GM18907 (cell line): ENCODE measurements around the gene C10orf120.

Experiments
- ATAC-seq: cut with Tn5 transposase; IDR thresholded peaks from one replicate; pipeline ENCODE4 v1.9.1; 2021; ENCODE audit warnings: mild to moderate bottlenecking, moderate library complexity; ENCODE audit not compliant: unreplicated experiment

C10orf120 gene

DNA sequence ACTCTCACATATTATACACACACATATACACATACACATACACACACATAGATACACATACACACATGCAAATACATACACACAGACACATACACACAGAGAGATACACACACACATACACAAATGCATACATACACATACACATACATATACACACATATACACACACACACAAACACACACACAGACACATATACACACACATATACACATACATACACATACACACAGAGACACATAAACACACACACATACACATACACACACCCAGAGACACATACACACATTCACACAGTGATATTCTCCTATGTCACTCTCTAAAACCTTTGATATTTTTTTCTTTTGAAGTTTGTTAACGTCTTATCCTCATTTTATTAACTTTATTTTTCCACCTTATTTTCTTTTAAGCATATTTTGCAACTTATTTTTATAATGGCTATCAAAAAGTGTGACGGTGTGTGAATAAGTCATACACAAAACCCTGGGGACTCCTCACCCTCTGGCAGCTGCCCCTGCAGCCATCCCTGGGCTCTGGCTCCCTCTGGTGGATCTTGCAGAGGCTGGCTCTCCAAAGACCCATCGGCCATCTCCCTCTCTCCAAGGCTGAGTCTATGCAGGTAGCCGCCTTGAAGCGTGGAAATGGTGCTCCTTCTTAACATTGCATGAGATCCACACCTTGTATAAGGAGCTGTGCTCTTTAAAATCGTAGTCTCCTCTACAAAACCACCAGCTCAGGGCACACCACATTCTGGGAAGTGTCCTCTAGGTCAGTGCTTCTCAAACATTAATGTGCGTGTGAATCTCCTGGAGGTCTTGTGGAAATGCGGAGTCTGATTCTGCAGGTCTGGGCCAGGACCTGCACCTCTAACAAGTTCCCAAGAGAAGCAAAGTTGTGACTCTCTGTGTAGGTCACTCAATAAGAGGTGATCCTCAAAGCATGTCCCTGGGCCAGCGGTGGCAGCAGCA is 4.1 kb upstream of the C10orf120 start:
- peak; percentile 58 for ATAC-seq

DNA sequence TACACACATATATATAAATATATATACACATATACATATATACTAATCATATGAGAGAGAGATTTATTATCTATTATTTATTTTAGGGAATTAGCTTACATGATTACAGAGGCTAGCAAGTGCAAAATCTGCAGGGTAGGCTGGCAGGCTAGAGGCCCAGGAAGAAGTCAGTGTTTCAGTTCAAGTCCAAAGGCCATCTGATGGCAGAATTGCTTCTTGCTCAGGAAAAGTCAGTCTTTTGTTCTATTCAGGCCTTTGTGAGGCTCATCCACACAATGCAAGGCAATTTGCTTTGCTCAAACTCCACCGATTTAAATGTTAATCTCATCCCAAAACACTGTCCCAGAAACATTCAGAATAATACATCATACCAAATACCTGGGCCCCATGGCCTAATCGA is 2.6 kb upstream of the C10orf120 start:
- no peak for ATAC-seq

DNA sequence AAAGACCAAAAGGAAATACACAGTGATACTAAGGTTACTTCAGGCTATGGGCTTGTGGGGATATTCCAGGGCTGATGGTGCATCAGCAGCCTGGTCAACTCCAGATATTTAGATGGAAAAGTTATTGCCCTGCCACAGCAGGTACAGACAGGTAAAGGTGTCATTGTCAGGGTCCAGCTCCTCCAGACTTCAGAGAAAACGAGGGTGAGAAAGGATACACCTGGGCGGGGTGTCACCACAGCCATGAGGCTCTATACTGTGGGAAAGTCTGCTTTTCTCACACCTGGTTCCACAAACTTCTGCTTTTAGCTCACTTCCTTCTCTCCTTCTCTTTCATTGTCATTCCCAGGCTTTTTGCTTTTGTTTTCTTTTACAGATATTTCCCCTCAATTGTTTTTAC is 2.0 kb upstream of the C10orf120 start:
- ATAC-seq: no peak

DNA sequence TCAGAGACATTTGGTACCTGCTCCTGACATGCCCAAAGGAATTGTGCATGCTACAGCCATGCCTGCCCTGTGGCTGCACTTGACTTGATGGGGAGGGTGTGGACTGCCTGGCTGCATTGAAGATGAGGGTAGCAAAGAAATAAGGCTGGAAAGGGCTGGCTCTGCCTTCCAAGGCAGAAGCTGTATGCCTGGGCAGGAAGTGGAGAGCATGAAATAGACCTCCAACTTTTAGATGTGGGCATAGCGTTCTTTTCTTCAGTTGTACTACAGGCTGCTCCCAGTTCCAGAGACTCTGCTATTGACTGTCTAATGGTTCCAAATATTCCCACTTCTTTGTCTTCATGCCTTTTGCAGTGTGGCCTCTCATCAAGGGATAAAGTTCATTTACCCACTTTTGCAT is 3.0 kb downstream of the C10orf120 start:
- no peak for ATAC-seq

DNA sequence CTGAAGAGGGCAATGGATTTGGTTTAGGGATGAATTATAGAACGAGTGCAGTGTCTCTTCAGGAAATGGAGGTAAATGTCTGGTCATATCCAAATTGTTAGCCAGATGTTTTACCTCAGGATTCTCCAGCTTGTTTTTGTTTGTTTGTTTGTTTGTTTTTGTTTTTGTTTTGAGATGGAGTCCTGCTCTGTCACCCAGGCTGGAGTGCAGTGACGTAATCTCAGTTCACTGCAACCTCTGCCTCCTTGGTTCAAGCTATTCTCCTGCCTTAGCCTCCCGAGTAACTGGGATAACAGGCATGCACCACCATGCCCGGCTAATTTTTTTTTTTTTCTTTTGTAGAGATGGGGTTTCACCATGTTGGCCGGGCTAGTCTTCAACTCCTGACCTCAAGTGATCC is 6.9 kb downstream of the C10orf120 start:
- ATAC-seq: no peak

DNA sequence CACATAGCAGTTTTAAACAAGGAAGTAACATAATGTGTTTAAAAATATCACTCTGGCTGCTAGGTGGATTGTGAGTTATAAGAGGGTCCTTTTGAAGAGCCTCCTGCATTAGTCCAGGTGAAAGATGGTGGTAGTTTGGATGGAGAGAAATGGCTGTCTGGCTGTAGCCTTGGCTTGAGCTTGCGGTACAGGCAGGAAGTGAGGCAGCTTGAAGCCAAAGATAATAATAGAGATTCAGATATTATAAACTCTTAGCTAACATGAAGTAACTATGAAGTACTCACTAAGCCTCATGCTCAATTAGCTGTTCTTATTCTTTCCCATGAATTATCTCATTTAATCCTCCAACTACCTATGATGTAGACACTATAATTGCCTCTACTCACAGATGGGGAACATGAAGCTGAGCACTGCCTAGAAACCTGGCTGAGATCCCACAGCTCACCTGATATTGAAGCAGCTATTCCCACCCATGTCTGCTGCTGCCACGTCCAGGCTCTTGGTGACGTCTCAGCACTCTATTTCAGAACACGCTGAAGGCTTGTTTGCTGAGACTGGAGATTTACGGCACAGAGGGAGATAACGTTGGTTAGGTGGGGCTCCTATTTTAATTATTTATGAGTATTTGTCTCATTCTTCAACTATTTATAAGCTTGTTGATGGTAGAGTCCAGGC is 10.4 kb downstream of the C10orf120 start:
- ATAC-seq: no peak

DNA sequence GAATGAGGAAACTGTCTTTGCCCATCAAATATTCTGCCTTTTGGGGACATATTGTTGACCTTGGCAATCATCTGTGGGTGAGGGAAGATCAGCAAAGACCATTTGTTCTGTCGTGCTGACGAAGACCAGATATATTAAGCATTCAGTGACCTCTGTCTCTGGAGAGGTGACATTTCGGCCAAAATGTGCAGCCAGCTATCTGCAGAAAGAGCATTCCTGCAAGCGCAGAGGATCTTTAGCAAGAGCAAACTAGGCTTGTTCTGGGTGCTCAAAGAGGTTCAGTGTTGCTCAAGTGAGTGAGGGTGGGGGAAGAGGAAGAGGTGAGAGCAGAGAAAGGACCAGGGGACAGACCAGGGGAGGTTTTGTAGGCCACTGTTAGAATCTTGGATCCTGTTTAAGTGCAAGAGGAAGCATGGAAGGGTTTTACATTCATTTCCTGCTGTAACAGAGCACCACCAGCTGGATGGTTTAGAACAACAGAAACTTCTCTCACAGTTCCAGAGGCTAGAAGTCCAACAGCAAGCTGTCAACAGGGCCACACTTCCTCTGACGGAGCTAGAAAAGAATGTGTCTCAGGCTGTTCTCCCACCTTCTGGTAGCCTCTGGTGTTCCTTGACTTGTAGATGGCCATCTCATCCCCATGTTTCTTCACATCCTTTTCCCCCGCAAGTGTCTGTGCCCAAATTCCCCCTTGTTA is 11.2 kb downstream of the C10orf120 start:
- ATAC-seq: no peak

DNA sequence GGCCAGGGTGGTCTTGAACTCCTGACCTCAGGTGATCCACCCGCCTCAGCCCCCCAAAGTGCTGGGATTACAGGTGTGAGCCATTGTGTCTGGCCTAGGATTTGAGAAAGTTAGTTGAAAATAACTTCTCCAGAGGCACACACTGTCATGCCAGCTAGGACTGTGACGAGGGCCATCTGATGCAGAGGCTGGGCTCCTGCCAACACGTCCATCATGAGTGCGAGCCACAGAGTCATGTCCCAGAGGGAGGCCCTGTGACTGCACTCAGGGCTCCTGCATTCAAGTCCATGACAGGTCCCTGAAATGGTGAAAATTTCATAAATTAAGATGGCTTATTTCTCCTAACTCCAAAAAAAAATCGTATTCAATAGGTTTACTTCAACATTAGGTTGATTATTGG is 17.1 kb downstream of the C10orf120 start:
- no peak for ATAC-seq

DNA sequence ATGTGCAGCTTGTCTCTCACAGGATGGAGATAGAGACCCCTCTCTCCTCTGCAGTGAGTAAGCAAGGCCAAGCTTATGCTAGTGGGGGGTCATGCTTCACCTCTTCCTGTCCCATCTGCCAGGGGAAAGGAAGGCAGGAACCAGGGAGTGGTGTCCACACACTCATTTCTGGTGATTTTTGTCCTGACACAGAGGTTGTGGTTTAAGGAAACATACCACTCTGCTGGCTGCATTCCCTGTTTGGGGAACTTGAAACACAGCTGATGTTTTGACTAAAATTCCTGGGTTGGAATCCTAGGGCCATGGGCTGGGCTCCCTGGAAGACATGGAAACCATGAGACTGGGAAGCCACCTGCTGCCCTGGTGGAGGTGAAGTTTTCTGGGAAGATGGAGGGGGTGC is 21.4 kb downstream of the C10orf120 start:
- no peak for ATAC-seq

DNA sequence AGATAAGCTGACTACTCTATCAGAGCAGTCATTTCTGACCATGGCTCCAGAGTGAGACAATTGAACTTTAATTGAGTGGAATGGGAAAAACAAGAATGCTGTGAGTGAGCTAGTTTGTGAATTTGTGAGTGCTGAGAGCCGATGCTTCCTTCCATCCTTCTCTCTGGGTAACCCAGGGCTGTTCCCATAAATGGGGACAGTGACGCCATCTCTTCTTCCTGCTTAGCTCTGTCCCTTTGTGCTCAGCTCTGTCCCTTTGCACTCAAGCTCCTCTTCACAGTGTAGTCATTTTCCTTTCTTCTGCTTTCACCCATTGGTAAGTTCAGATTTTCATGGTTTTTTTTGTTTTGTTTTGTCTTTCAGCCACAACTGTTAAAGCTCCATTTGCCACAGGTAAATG is 24.4 kb downstream of the C10orf120 start:
- no peak for ATAC-seq

DNA sequence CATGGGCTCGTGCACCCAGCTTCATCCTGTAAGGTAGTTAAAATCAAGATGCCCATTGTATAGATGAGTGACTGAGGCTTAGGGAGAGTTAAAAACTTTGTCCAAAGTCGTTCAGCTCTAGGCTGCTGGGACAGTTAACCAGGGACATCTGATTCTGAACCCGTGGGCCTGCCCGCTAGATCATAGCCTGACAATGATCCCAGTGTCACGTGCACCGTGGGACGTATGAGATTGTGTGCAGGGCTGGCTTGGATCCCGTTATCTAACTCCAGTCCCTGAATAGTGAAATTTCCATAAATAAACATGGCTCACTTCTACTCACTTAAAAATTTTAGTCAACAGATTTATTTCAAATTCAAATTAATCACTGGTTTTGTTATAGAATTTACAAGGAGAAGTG is 24.9 kb downstream of the C10orf120 start:
- ATAC-seq: no peak

DNA sequence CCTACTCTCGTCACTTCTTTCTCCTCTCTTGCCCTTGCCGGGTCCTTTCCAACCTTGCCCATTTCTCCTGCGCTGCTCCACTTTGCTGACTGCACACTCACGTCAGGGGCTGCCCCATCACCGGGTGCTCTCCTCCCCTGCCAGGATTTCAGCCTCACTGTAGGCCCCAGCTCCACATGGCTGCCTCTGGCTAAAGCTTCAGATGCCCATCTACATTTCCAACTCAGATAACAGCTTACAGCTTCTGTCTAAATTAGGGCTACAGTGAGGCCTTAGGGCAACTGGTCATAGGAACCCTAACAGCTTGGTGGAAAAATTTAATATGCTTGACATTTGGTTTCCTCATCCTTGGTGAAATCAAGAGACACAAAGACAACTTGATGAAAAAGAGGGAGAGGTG is 25.9 kb downstream of the C10orf120 start:
- ATAC-seq: no peak

DNA sequence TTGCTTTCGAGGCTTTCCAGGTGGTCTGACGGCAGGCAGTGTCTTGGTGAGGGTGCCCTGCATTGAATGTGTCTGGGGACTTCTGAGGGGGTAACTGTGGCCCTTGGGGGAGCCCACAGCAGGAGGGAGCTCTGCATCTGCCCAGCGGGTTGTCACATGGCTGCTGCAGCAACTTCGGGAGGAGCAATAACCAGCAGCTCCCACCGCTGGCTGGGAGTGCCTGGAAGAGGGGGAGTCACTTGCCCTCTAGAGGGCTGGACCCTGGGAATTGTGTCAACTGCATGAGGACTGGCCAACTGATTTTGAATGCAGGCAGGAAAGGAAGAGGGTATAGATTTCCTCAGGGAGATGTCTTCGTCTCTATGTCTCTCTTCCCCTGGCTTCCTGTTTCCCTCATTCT is 26.4 kb downstream of the C10orf120 start:
- no peak for ATAC-seq

DNA sequence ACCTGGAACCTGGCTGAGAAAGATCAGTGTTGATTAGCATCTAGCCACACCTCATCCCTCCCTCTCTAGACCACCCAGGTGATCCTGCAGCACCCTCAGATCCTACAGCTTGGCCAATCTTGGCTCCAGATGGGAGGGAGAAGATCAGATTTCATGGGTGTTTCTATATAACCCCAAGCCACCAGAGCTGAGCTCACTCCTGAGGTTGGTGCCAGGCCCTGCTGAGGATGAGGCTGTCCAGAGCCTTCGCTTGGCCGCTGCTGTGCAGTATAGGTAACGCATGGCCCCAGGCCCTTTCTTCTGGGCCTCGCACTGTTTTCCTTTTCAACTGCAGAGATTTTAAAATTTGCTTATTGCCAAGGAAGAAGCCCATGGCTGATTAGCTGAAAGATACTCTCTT is 27.0 kb downstream of the C10orf120 start:
- no peak for ATAC-seq

DNA sequence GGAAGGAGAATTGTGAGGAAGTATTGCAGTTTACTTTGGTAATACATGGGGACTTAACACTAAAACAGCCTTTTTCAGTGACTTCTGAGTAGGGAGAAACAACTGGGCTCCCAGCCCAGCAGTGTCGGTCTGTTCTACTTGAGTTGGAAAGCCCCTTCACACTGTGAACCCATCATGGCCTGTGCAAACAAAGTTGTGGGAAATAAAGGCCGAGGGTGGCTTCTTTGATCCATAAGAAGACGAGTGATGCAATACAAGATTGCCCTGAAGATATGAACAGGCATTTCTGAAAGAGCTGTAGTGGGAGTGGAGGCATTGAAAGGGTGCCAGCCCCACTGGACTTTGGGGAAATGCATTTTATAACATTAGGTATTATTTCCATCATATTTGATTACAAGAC is 28.3 kb downstream of the C10orf120 start:
- no peak for ATAC-seq

DNA sequence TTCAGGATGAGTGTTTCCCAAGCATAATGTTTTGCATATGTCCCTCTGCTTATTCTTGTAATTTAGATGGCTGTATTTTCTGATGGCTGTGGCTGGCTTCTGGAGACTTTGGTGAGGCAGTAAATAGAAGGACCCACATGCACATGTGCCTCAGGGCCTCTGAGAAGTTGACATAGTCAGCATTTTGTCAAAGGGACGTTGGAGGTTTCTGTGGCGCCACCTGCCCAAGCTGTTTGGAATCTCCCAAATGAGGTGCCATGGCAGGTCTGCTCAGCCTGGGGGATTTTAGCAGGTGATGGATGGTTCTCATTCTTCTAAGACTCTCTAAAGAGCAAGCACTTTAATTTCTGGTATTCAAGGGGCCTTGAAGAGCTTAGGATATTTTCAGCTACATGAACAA is 29.8 kb downstream of the C10orf120 start:
- ATAC-seq: no peak

DNA sequence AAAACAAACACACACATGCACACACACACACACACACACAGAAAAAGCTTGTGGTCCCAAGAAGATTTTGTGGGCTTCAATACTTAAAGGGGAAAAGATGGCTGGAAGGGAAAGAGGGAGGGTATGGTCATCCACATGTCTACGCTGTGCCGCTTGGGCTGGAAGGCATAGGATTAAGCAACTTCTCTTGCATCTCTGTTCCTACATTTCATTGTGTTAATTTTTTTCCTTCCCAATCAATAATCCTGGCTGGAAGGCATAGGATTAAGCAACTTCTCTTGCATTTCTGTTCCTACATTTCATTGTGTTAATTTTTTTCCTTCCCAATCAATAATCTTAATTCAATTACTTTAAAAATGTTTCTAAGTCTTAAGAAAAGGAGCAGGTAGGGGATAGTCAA is 30.6 kb downstream of the C10orf120 start:
- no peak for ATAC-seq

DNA sequence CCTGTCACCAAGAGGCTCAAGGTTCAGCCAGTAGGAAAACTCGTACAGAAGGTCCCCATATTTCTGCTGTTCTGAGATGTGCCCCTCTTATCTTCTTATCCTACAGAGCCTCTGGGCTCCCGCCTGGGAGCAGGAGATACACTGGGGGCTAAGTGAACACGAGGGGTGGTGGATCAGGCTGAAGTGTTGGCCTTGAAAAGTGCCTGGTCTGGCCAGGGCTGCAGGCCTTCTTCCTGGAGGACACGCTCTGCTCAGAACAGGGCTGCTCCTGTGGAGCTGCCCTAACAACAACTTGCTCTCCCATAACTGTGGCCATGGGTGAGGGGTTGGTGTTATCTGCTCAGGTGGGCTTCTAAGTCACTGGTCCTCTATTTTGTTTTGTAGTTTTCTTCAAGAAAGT is 33.7 kb downstream of the C10orf120 start:
- no peak for ATAC-seq

DNA sequence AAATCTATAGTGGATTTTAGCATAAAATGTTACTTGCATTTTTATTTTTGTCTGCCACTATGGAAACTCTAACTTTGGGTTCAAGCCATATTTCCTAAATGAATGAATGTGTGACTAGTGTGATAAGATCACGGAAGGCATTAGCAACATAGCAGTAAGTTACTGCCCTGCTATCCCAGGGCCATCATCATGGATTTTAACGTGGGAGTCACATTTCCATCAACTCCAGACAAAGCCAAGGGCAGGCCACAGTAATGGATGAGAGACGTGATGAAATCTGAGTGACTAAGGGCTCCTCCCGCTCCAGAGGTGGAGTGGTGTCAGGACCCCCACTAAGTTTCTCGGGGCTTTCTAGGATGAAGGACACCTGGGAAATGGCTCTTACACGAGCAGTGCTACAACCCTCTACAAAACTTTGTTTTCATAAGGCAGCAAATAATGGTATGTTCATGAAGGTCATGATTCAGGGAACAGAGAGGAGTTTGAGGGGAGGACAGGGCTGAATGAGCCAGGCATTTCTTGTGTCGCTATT is 34.3 kb downstream of the C10orf120 start:
- ATAC-seq: no peak

DNA sequence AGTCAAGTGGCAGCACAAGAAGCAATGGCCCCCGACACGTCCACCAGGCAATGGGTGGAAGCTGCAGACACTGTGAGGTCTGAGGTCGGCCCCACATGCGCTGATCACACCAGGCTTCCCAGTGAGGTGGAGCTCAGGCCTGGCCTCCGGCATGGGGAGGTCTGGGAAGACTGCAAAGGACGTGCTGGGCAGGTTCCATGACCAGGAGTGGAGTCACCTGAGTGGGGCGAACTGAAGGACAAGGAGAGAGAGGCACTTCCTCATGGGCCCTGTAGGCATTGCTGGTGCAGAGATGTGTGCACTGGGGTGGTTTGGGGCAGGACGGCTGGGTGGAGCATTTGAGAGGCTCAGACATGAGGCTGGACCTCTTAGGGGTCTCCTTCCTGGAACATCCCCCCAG is 35.1 kb downstream of the C10orf120 start:
- ATAC-seq: no peak

DNA sequence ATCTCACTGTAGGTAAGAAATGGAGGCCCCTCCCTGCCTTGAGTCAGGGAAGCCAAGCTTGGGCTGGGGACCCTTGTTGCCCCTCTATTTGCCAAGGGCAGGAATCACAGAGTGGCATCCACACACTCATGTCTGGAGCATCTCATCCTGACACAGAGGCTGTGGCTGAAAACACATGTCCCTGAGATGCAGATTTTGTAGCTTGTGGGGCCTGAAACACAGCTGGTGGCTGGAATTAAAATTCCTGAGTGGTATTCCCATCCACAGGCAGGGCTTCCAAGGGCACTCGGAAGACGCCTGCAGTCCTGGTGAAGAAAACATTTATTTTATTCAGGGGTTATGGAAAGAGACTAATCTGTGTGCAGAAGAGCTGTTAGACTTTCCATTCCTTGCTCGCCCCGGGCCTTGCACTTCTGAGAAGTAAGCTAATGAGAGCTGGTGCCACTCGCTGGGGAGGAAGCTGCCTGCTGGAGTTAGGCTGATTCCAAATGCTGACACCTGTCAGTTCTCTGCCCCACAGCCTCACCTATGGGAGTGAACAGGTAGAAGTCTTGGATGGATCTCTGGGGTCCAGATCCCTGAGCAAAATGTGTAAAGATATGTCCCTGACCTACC is 36.0 kb downstream of the C10orf120 start:
- ATAC-seq: no peak
